GM12878 (cell line): Measurements from ENCODE around the gene DMPK.

ENCODE experiments used
- BRCA1 ChIP-seq: IDR thresholded peaks from 2 replicates; pipeline ENCODE4 v1.6.1; 2011; ENCODE audit warnings: low read depth, low read length, improper control_type of control experiment
- CREB1 ChIP-seq: IDR thresholded peaks from 2 replicates; pipeline ENCODE4 v1.6.1; 2012; ENCODE audit warnings: low read depth, mild to moderate bottlenecking, inconsistent platforms
- HDAC2 ChIP-seq: fragments of 200-600 bp; sonication (generic); IDR thresholded peaks from 2 replicates; pipeline ENCODE4 v1.6.1; 2017
- MYC ChIP-seq: IDR thresholded peaks from 2 replicates; pipeline ENCODE4 v1.6.1; 2011; ENCODE audit warnings: mild to moderate bottlenecking, low read length, moderate library complexity, inconsistent platforms; ENCODE audit not compliant: insufficient read depth, insufficient replicate concordance, insufficient read length, severe bottlenecking
- POLR2AphosphoS5 ChIP-seq: IDR thresholded peaks from 2 replicates; pipeline ENCODE4 v1.6.1; 2011; ENCODE audit warnings: mild to moderate bottlenecking, low read length, inconsistent platforms
- SIX5 ChIP-seq: IDR thresholded peaks from 2 replicates; pipeline ENCODE4 v1.6.1; 2011; ENCODE audit warnings: mild to moderate bottlenecking, low read depth, low read length, moderate library complexity; ENCODE audit not compliant: severe bottlenecking
- SMAD1 ChIP-seq: fragments of 450-650 bp; IDR thresholded peaks from 2 replicates; pipeline ENCODE4 v1.6.1; 2018; ENCODE audit warnings: mild to moderate bottlenecking, low read depth; ENCODE audit not compliant: partially characterized antibody
- TF ChIP-seq, protein P1 (sequence below), 3 experiments: IDR thresholded peaks in 2 of 3; conservative IDR thresholded peaks in 1 of 3; 2 replicates each; pipeline ENCODE4 v1.5.1; 2011; ENCODE audit warnings: low read depth in 3 of 3, low read length in 3 of 3, mild to moderate bottlenecking in 3 of 3, control low read depth in 2 of 3, moderate library complexity in 2 of 3, inconsistent platforms in 1 of 3, mixed read lengths in 1 of 3; ENCODE audit not compliant: control insufficient read depth in 2 of 3, insufficient read depth in 1 of 3; ENCODE audit errors: extremely low read depth in 1 of 3
- TF ChIP-seq, protein P2 (sequence below): IDR thresholded peaks from 2 replicates; pipeline ENCODE4 v1.6.1; 2012; ENCODE audit warnings: low read depth, low read length, improper control_type of control experiment
- TF ChIP-seq, protein P3 (sequence below): IDR thresholded peaks from 2 replicates; pipeline ENCODE4 v1.6.1; 2012; ENCODE audit warnings: mild to moderate bottlenecking, low read depth, low read length

DNA sequence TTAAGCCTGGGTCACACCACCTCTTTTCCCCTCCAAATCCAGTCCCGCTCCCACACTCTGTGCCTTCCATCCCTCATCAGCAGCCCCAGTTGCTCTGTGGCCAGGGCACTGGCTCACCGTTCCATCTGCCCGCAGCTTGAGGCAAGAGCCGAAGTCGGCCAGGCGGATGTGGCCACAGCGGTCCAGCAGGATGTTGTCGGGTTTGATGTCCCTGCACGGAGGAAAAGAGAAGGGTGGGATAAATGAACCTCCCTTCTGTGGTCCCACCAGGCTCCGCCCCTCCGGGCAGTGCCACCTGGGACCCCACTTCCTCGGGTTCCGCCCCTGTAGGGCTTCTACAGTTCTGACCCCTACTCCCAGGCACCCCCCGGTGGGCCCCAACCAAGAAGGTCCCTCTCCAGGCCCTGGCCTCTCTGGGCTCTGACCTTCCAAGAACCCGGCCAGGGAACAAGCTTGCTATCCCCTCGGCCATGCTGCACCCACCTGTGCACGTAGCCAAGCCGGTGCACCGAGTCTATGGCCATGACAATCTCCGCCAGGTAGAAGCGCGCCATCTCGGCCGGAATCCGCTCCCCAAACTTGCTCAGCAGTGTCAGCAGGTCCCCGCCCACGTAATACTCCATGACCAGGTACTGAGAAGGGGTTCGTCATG, 4.2 kb downstream of the DMPK start:
- TF ChIP-seq CREB1: no peak
- TF ChIP-seq, protein P1, sequence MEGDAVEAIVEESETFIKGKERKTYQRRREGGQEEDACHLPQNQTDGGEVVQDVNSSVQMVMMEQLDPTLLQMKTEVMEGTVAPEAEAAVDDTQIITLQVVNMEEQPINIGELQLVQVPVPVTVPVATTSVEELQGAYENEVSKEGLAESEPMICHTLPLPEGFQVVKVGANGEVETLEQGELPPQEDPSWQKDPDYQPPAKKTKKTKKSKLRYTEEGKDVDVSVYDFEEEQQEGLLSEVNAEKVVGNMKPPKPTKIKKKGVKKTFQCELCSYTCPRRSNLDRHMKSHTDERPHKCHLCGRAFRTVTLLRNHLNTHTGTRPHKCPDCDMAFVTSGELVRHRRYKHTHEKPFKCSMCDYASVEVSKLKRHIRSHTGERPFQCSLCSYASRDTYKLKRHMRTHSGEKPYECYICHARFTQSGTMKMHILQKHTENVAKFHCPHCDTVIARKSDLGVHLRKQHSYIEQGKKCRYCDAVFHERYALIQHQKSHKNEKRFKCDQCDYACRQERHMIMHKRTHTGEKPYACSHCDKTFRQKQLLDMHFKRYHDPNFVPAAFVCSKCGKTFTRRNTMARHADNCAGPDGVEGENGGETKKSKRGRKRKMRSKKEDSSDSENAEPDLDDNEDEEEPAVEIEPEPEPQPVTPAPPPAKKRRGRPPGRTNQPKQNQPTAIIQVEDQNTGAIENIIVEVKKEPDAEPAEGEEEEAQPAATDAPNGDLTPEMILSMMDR (IDR thresholded peaks at IDR 0.05 in 2 of 3, conservative IDR thresholded peaks at IDR 0.05 in 1 of 3; ENCODE audit: control insufficient read depth in 2 of 3, extremely low read depth in 1 of 3, insufficient read depth in 1 of 3, low read depth in 3 of 3, low read length in 3 of 3): no peak
- TF ChIP-seq BRCA1: no peak
- no peak for TF ChIP-seq HDAC2
- no peak for TF ChIP-seq MYC
- TF ChIP-seq, protein P2, sequence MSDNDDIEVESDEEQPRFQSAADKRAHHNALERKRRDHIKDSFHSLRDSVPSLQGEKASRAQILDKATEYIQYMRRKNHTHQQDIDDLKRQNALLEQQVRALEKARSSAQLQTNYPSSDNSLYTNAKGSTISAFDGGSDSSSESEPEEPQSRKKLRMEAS: no peak
- no peak for TF ChIP-seq SMAD1
- no peak for TF ChIP-seq SIX5
- TF ChIP-seq, protein P3, sequence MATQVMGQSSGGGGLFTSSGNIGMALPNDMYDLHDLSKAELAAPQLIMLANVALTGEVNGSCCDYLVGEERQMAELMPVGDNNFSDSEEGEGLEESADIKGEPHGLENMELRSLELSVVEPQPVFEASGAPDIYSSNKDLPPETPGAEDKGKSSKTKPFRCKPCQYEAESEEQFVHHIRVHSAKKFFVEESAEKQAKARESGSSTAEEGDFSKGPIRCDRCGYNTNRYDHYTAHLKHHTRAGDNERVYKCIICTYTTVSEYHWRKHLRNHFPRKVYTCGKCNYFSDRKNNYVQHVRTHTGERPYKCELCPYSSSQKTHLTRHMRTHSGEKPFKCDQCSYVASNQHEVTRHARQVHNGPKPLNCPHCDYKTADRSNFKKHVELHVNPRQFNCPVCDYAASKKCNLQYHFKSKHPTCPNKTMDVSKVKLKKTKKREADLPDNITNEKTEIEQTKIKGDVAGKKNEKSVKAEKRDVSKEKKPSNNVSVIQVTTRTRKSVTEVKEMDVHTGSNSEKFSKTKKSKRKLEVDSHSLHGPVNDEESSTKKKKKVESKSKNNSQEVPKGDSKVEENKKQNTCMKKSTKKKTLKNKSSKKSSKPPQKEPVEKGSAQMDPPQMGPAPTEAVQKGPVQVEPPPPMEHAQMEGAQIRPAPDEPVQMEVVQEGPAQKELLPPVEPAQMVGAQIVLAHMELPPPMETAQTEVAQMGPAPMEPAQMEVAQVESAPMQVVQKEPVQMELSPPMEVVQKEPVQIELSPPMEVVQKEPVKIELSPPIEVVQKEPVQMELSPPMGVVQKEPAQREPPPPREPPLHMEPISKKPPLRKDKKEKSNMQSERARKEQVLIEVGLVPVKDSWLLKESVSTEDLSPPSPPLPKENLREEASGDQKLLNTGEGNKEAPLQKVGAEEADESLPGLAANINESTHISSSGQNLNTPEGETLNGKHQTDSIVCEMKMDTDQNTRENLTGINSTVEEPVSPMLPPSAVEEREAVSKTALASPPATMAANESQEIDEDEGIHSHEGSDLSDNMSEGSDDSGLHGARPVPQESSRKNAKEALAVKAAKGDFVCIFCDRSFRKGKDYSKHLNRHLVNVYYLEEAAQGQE: no peak
- no peak for TF ChIP-seq POLR2AphosphoS5
